T-helper 2 cell treated with Interferon-gamma antibody and Interleukin-4, amounts not matched to agents 100 ng/mL and 5 ng/mL, for 36 hours (primary cell): Measurements from ENCODE around the gene HMOX1. TPM values are rescaled to one million over a fixed set of nuclear protein-coding genes. Genes with fewer than 3 reads are reported as not detected.

Source experiments
- intact Hi-C: fragments of 100-400 bp; cut with micrococcal nuclease; formaldehyde crosslinking; loops from one replicate; pipeline ENCODE4 v1.15.1; 2023
- total RNA-seq: library from RNA; stranded (reverse); gene quantifications from 2 replicates; pipeline ENCODE4 v1.2.3, GENCODE V29; 2022

Gene HMOX1
- 0.61 and 1.2 TPM in 2 replicates for total RNA-seq

- intact Hi-C loops, result no loop called here
Measured at GRCh38 chr22:35380537-35381423, at the start of gene HMOX1. HMOX1 (plus strand) TSS chr22:35381096; CDS start chr22:35381174, 78 bp downstream.

GRCh38 chr22:35332278-35332677, 48.6 kb upstream of the HMOX1 start:
- intact Hi-C loops, result no loop called here

DNA sequence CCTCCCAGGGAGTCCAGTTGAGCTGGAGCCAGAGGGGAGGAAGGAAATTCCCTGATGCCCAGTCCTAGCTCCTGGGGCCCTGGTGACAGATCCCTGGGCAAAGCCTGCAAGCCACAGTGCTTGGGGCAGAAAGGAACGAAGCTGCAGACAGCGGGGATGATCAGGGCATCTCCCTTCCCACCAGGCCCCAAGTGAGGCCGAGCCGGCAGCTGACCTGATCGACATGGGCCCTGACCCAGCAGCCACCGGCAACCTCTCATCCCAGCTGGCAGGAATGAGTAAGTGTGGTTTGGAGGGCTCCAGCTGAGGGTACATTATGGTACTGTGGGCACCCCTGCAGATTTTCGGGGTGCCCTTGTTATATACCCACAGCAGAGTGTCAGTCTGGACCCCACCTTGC, 47.7 kb upstream of the HMOX1 start:
- intact Hi-C loops, result no loop called here

- intact Hi-C loops, result no loop called here
Measured at GRCh38 chr22:35334004-35334403, 46.9 kb upstream of the HMOX1 start.

GRCh38 chr22:35335468-35335867, 45.4 kb upstream of the HMOX1 start:
- intact Hi-C loops, result no loop called here

DNA sequence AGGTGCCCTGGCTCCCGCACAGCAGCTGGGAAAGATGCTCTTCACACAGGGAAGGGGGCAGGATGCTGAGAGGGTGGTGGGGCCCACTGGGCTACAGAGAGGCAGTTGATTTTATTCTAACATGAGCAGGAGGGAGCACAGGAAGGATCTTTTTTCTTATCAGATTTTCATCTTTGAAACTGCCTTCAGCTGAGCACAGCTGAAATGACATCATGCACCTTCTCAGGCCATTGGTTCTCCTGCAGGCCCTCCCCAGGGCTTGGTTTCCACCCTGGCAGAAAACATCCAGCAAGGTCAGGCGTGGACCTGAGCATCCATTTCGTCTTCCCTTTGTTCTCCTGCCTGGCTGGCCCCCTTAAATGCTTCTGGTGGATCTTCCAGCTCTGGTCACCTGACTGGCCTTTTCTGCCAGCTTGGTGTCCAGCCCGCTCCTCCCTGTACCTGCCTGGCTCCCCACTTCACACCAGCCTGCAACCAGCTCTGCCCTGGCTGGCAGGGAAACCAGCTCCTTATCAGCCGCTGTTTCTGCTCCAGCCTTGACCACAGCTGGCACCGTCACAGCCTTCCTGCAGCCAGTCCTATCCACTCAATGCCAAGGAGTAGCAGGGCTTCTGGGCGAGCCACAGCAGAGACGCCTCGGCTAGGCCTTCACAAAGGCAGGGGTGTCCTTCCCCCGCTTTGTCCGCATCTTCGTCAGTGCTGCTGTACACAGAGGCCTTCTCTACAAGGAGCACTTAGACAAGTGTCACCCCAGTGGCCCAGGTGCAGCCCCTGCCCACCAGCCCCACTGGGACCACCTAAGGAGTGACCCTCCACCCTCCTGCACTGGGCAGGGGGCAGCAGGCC, 44.7 kb upstream of the HMOX1 start:
- intact Hi-C loops, result no loop called here

DNA sequence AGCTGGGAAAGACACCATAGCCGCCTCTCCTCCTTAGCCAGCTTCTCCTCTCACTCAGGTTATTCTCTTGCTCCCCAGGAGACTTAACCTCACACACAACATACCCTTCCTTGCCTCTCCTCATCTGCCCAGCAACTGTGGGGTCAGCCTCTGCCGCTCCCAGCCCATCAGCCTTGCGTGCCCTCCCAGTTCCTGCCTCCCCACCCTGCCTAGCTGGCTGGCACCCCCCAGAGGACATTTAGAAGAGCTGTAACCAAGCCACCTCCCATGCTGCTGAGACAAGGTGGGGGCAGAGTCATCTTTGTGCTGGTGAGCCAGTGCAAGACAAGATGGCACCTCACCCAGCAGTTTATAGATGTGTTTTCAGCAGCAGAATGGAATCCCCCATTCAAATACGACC, 43.0 kb upstream of the HMOX1 start:
- intact Hi-C loops, result no loop called here

GRCh38 chr22:35341090-35341874, 39.6 kb upstream of the HMOX1 start:
- intact Hi-C loops, result no loop called here

DNA sequence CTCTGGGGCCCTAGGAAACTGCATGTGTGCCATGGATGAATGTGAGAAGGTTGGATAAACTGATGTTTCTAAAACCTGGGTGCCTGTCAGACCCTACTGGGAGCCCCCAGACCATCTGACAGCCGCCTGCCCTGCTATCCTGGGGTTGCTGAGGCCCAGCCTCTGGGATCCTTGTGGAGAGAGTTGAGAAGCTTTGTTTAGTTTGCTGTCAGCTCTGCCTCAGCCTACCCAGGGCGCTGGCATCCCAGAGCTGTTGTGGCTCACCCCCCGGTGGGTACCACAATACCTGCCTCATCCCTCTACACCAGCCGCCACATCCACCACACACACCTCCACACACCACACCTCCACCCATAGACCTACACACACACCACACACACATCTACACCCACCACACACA, 38.5 kb upstream of the HMOX1 start:
- intact Hi-C loops, result no loop called here

DNA sequence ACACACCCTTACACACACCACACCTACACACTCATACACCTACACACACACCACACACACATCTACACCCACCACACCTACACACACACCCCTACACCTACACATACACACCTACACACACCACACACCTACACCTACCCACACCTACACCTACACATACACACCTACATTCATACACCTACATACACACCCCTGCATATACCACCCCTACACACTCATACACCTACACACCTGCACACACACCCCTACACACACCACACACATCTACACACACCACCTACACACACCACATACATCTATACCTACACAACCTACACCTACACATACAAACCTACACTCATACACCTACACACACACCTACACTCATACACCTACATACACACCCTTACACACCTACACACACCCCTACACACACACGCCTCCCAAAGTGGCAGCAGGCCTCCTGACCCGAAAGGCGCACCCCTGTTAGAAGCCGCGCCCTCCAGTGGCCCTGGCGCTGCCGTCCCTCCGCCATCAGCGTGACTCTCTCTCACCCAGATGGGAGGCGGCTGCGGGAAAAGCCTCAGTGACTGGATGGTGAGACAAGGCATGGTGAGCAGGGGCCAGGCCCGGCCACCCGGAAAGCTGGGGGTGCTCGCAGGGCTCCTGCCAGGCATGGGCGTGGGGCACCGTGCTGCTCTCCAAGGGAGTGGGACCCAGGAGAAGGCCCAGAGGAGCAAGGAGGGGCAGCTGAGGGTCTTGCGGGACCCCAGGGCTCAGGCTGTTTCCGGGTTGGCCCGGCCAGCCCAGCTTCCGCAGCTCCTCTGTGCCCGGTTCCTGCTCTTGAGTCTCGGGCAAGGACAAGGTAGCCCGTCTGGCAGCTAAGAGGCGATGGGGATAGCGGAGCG, 37.0 kb upstream of the HMOX1 start:
- intact Hi-C loops, result no loop called here

DNA sequence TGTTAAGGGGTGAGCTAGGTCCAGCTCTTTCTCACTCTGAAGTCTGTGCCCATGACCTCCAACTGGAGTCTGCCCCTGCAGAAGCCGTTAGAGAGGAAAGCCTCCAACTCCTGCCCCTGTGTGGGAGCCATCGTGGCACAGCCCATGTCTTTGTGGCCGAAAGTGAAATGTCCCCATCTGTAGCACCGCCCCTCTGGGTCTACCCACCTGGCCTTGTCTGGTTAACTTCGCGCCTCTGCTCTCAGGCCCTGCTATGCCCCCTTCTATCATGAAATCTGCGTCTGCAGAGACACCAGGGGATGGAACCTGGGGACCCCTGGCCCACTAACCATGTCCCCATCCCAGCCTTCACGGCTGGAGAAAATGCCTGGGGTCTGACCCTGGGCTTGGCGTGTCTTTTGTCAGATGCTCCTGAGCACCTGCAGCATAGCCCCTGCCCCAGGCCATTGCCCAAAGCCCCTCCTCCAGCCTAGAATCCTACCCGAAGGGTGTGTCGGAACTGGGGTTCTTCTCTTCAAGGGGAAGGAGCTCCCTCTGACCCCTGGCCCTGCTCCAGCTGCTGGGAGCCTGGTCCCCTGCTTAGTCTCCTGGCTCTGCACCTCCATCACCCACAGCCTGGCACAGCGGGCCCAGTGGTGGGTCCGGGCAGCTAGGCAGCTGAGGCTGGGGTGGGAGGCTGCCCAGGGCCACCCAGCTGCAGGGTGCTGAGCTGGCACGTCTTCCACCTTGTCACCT, 35.8 kb upstream of the HMOX1 start:
- intact Hi-C loops, result no loop called here

DNA sequence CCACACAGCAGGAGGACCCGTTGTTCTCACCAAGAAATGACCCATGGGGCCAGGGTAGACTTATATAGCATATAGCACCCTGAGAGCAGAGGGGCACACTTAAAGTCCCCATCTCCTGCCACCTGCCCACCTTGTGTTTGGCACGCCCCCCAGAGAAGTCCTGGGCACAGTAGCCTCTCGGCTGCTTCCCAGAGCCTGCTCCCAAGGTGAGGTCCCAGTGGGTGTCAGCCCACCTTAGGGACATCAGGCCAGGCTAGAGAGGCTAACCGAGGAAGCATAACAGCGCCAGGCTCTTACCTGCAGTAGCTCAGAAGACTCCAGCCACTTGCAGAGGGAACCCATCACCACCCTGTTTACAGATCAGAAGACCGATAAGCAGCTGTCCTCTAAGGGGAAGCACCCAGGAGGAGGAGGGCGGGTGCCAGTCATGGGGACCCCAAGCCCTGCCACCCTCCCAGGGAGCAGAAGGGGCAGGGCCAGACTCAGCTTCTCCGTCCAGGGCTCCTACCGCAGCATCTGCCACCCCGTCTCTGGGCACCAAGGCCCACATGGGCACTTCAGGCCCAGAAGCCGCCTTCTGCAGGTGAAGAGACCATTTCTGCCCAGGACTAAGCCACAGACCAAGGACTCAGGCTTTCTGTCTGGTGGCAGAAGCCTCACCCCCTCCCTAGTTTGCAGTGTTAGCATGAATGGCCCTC, 34.9 kb upstream of the HMOX1 start:
- intact Hi-C loops, result no loop called here

DNA sequence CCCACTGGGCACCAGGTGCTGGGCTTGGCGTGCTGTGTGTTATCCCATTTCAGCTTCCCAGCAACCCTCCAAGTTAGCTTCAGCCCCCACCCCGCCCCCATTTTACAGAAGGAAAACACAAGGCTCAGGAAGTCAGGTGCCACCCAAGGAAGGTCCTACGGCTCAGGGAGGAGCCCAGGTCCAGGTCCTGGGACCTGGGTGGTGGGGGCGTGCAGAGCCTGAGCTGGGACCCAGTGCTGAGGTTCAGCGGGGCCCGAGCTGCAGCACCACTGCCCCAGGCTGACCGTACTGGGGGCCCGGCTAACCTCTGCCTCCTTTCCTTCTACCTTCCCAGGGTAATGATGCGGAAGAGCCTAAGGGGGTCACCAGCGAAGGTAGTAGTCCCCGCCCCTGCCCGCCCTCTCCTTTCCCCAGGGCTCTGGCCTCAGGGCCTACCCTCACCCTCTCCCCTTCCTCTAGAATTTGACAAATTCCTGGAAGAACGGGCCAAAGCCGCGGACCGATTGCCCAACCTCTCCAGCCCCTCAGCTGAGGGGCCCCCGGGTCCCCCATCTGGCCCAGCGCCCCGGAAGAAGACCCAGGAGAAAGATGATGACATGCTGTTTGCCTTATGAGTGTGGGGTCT, 34.2 kb upstream of the HMOX1 start:
- intact Hi-C loops, result no loop called here

GRCh38 chr22:35347462-35347861, 33.4 kb upstream of the HMOX1 start:
- intact Hi-C loops, result no loop called here

DNA sequence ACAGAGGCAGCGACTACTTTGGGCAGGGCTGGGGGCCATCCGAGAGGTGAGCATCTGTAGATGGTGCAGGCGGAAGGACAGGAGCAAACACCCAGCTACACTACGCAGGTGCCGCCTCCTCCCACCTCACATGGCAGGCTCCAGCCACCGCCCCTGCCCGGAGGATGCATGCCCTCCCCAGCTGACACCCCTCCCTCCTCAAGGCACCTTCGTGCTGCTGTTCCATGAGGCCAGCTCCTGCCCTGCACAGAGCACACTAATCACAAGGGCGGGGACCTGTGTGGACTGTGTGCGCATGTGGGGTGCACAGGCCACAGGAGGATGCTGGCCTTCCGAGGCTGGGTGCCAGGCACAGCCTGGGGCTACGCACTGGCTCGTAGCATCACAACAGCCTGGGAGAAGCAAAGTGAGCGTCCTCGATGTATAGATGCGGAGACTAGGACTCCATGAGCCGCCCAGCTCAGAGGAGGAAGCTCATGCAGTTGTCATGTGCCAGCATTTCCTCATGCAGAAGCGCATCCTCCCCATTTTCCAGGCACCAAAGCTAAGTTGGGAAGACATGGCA, 32.8 kb upstream of the HMOX1 start:
- intact Hi-C loops, result no loop called here

GRCh38 chr22:35348703-35349102, 32.2 kb upstream of the HMOX1 start:
- intact Hi-C loops, result no loop called here

GRCh38 chr22:35349368-35349703, 31.6 kb upstream of the HMOX1 start:
- intact Hi-C loops, result no loop called here

GRCh38 chr22:35349704-35350538, 31.0 kb upstream of the HMOX1 start:
- intact Hi-C loops, result loop anchor here (1.0 to 2.0 kb wide), 3 partner anchors 51 to 571 kb away; partner anchors contain the start of gene MCM5
